Neutrophil (primary cell): ENCODE data around the gene ICOS.

Experiments
- H3K27ac ChIP-seq: fragments of 200-600 bp; sonication (generic); 2 replicates; pipeline ENCODE4 v1.5.1; 2016; ENCODE audit warnings: mild to moderate bottlenecking, moderate library complexity
- H3K27me3 ChIP-seq: fragments of 200-600 bp; sonication (generic); 2 replicates; pipeline ENCODE4 v1.6.0; 2016; ENCODE audit warnings: mild to moderate bottlenecking
- H3K36me3 ChIP-seq: fragments of 200-600 bp; sonication (generic); 2 replicates; pipeline ENCODE4 v1.5.1; 2017
- H3K4me1 ChIP-seq, 2 experiments: fragments of 200-600 bp in 1 of 2; sonication (generic) in 1 of 2; 1 replicate in 1 of 2; 2 replicates in 1 of 2; pipeline versions ENCODE4 v1.5.1 to v1.6.1; 2013 to 2016; ENCODE audit warnings: low read depth in 1 of 2, low read length in 1 of 2, mild to moderate bottlenecking in 1 of 2, moderate library complexity in 1 of 2; ENCODE audit not compliant: control insufficient read depth in 1 of 2, insufficient read depth in 1 of 2
- H3K4me3 ChIP-seq, 2 experiments: fragments of 200-600 bp in 1 of 2; sonication (generic) in 1 of 2; 1 replicate in 1 of 2; 2 replicates in 1 of 2; pipeline ENCODE4 v1.5.1; 2013 to 2016; ENCODE audit warnings: low read depth in 1 of 2, low read length in 1 of 2, mild to moderate bottlenecking in 1 of 2, moderate library complexity in 1 of 2
- H3K9me3 ChIP-seq: fragments of 200-600 bp; sonication (generic); 2 replicates; pipeline ENCODE4 v1.5.1; 2016
- CTCF ChIP-seq: fragments of 200-600 bp; sonication (generic); IDR thresholded peaks from 2 replicates; pipeline ENCODE4 v1.5.1; 2016; ENCODE audit warnings: antibody characterized with exemption

Gene ICOS

GRCh38 chr2:203999835-204000234 is 63.3 kb downstream of the ICOS start:
- Histone ChIP-seq H3K4me3 (no peak overlapping the region), H3K9me3 (no peaks in the 10 kb centered on the region), H3K27me3 (no peaks in the 10 kb centered on the region), H3K27ac (no peak overlapping the region), H3K4me1 (no peaks in the 10 kb centered on the region), H3K36me3 (no peaks in the 10 kb centered on the region)
- no peak for TF ChIP-seq CTCF

GRCh38 chr2:204000446-204000845 is 63.9 kb downstream of the ICOS start:
- H3K36me3 ChIP-seq, result no peaks in the 10 kb centered on the region
- H3K4me3 ChIP-seq, result no peak overlapping the region
- no peaks in the 10 kb centered on the region for H3K9me3 ChIP-seq
- H3K27ac ChIP-seq, result no peak overlapping the region
- no peak for TF ChIP-seq CTCF
- no peaks in the 10 kb centered on the region for H3K27me3 ChIP-seq
- H3K4me1 ChIP-seq, result no peaks in the 10 kb centered on the region

GRCh38 chr2:204003276-204003990 is 66.9 kb downstream of the ICOS start:
- no peaks in the 10 kb centered on the region for H3K27me3 ChIP-seq
- H3K4me1 ChIP-seq, result no peaks in the 10 kb centered on the region
- TF ChIP-seq CTCF, result no peak

GRCh38 chr2:204004912-204005311 is 68.3 kb downstream of the ICOS start:
- Histone ChIP-seq H3K36me3 (no peaks in the 10 kb centered on the region), H3K27me3 (no peaks in the 10 kb centered on the region), H3K9me3 (no peaks in the 10 kb centered on the region), H3K4me3 (no peak overlapping the region), H3K4me1 (no peaks in the 10 kb centered on the region), H3K27ac (no peak overlapping the region)
- TF ChIP-seq CTCF, result no peak

More at GRCh38 chr2:204003276-204003990, 66.9 kb downstream of the ICOS start:
- no peak overlapping the region for H3K4me3 ChIP-seq
- no peaks in the 10 kb centered on the region for H3K9me3 ChIP-seq
- no peaks in the 10 kb centered on the region for H3K36me3 ChIP-seq
- no peak overlapping the region for H3K27ac ChIP-seq

GRCh38 chr2:204005940-204006721 is 69.6 kb downstream of the ICOS start:
- no peak for TF ChIP-seq CTCF

More at GRCh38 chr2:204005940-204006721, 69.6 kb downstream of the ICOS start:
- no peak overlapping the region for H3K4me3 ChIP-seq
- no peaks in the 10 kb centered on the region for H3K4me1 ChIP-seq
- no peaks in the 10 kb centered on the region for H3K9me3 ChIP-seq
- no peaks in the 10 kb centered on the region for H3K27me3 ChIP-seq
- no peak overlapping the region for H3K27ac ChIP-seq
- H3K36me3 ChIP-seq, result no peaks in the 10 kb centered on the region
